Activated gamma-delta T cell (primary cell): ENCODE results near the gene SRPRA.
"Not testable (repeated sequence)": the region's sequence is repeated elsewhere in the genome, so short reads cannot be mapped to it uniquely, and the experiment has no call there.

ENCODE experiments used
- DNase-seq: peaks from one replicate; lab custom pipeline; 2025; lab: John Stamatoyannopoulos, UW

Gene SRPRA

DNA sequence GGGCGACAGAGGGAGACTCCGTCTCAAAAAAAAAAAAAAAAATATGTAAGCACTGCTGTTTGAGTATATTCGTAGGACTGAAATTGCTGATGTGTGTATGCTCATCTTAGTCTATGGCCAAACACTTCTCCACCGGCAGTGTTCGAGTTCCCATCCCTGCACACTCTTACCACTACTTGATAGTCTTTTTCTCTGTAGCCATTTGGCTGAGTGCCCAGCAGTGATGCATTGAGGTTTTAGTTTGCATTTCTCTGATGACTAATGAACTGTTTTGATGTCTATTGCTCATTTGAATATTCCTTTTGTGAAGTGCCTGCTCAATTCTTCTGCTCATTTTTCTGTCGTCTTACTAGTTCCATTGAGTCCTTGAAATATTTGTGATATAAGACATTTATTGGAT, 16.1 kb upstream of the SRPRA start:
- no peak for DNase-seq

GRCh38 chr11:126282736-126283591, 14.3 kb upstream of the SRPRA start, which contains the start of gene TIRAP:
TSS of gene TIRAP (plus strand) at chr11:126283093. CDS start at chr11:126290895, 7,802 bp downstream.
- peak; percentile 50 for DNase-seq

DNA sequence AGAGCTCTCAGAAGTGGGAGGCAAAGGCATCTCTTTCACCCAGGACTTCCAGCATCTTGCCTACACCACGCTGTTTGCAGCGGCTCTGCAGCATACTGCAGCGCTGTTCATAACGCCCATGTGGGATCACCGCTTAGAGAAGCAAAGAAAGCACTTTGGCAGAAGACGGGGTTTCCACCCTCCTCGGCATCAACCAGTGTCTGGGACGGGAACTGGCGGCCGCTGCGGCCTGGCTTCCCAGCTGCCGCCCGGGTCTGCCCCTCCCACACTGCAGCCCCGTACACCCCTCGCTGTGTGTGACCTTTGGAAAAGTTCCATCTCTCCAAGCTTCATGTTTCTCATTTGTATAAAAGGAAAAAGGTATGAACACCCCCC, 13.7 kb upstream of the SRPRA start:
- no peak for DNase-seq

- DNase-seq = no peak
These were observed 13.0 kb upstream of the SRPRA start for GRCh38 chr11:126281666-126282175.

DNA sequence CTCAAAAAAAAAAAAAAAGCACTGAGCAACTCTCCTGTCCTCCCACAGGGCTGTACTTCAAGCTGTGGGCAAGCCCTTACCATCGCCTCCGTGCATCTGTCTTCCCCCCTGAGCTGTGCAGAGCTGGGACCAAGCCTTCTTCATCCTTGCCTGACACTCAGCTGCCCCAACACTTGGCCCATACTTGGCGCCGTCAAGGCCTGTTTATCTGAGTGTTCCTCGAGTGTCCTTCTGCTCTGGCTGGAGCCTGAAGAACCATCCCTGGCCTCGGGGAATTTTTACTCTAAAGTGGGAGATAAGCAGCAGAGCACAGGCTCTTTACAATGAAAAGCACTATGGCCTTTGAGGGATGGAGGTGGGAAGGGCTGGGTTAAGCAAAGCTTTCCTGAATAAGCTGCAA, 12.6 kb upstream of the SRPRA start:
- DNase-seq = no peak

DNA sequence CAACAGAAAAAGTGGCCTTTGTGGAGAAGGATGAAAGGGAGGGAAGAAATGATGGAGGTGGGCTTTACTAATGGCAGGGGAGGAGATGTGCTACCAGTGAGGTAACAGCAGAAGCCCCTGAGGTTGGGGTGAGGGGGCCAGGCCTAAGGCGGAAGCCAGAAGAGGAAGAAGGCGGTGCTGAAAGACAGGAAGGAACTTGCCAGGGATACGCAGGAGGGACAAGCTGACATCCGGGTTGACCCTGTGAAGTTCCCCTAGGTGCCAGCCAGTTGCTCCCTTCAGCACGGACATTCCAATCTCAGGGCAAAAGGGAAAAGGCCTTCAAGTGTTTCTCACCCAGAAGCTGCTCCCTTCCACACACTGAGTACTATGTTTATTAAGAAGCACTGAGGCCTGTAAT, 11.9 kb upstream of the SRPRA start:
- no peak for DNase-seq

GRCh38 chr11:126279191-126279590, 10.5 kb upstream of the SRPRA start:
- no peak for DNase-seq

- DNase-seq = no peak
These were observed 9.1 kb upstream of the SRPRA start for GRCh38 chr11:126277780-126278179.

GRCh38 chr11:126277322-126277721, 8.6 kb upstream of the SRPRA start:
- DNase-seq = no peak

GRCh38 chr11:126268361-126268707, 361 bp downstream of the SRPRA start:
- no peak for DNase-seq

DNA sequence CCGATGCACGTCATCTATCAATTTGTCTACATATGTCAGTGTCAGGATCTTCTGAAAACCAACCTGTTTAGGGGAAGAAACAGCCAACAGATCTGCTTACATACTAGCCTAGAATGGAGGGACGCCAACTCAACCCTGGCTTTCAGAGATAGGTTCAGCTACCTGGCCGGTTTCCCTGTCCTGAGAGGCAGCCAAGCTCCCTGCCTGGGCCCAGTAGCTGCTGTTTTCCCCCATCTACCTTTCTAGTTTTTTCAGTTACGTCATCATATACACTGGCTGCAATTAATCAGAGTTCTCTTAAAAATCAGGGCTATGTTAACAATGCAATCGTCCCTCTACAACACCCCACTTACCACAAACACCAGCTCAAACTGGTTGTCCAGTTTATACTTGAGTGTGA, 1.0 kb downstream of the SRPRA start:
- DNase-seq = no peak

- no peak for DNase-seq
These were observed 2.9 kb downstream of the SRPRA start for GRCh38 chr11:126265811-126266210.

- DNase-seq = no peak
These were observed 5.2 kb downstream of the SRPRA start for GRCh38 chr11:126263489-126263888.

GRCh38 chr11:126262216-126262615, 6.5 kb downstream of the SRPRA start:
- no peak for DNase-seq

DNA sequence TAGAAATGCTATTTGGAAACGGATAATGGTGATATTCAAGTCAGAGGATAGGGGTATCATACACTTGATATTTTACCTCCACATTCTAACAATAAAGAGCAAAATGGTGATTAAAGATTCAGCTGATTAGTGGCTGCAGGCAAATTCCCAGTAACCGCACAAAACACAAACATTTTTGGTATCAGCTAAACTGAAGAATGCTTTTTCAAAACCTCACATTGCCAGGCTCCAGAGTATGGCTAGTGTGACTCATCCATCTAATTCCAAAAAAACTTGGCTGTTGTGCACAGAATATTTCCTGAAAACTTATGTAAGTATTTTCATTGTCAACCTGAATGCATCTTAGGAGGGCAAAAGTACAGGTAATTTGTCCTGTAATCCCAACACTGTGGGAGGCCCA, 10.9 kb downstream of the SRPRA start:
- no peak for DNase-seq

DNA sequence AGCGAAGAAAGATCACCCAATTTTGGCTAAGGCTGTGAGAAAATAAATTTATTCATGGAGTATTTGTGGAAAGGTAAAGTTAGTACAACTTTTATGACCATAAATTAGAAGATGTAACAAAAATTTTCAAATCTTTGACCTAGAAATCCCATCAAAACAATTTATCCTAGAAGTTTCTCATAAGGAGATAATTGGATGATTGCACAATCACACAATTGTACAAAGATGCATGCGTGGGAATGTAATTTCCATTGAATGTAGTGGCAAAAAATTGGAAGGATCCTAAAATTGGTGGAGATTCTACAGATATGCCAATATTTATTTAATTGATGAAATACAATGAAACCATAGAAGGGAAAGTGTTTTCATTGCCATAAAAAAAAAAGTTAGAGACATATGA, 11.6 kb downstream of the SRPRA start:
- no peak for DNase-seq

DNA sequence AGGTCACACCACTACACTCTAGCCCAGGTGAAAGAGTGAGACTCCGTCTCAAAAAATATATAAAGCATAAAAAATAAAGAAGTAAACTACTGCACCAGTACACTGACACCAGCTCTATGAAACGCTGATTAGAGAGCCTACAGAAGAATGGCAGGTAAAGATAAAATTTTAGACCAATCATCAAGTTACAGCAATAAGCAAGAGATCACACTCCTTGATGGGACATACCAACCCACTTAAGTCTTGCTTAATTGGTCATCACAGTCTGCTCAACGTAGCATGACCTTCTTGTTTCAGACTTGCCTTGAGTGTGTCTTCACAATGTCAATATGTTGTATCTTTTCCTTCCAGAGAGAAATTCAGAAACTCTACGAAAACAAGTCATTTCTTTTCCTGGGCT, 12.5 kb downstream of the SRPRA start:
- DNase-seq = no peak

DNA sequence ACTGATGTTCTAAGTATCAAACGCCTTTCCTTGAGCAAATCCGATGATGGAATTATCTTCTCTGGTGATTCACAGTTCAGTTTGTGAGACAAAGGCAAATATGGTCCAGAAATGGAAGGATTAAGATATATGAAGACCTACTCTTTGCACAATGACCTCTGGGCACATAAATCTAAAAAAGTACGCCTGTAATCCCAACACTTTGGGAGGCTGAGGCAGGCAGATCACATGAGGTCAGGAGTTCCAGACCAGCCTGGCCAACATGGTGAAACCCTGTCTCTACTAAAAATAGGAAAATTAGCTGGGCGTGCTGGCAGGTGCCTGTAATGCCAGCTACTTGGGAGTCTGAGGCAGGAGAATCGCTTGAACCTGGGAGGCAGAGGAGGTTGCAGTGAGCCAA, 13.2 kb downstream of the SRPRA start:
- not testable (repeated sequence) for DNase-seq

GRCh38 chr11:126254819-126255218, 13.9 kb downstream of the SRPRA start:
- no peak for DNase-seq

GRCh38 chr11:126253265-126253664, 15.4 kb downstream of the SRPRA start:
- DNase-seq = no peak

GRCh38 chr11:126246636-126247035, 22.1 kb downstream of the SRPRA start:
- DNase-seq = no peak

GRCh38 chr11:126233391-126233790, 35.3 kb downstream of the SRPRA start:
- no peak for DNase-seq

- no peak for DNase-seq
These were observed 36.0 kb downstream of the SRPRA start for GRCh38 chr11:126232683-126233082.
